DOHH2 (cell line): ENCODE data around the gene FLYWCH2.

Experiments used
- H3F3A ChIP-seq: fragments of 200-600 bp; sonication (generic), shearing (Covaris generic); 2 replicates; pipeline ENCODE4 v1.6.0; 2016; ENCODE audit warnings: antibody characterized with exemption, mild to moderate bottlenecking; ENCODE audit not compliant: control insufficient read depth, insufficient read depth
- H3K27ac ChIP-seq: fragments of 200-600 bp; sonication (generic); 2 replicates; pipeline ENCODE4 v1.5.1; 2014; ENCODE audit warnings: low read depth, mild to moderate bottlenecking, low read length, moderate library complexity
- H3K27me3 ChIP-seq: fragments of 200-600 bp; sonication (generic); 2 replicates; pipeline ENCODE4 v1.6.1; 2014; ENCODE audit warnings: mild to moderate bottlenecking, low read length, mixed read lengths; ENCODE audit not compliant: control insufficient read depth
- H3K36me3 ChIP-seq: fragments of 200-600 bp; sonication (generic); 2 replicates; pipeline ENCODE4 v1.6.1; 2014; ENCODE audit warnings: mild to moderate bottlenecking, low read length, moderate library complexity, mixed read lengths; ENCODE audit not compliant: control insufficient read depth
- H3K4me1 ChIP-seq: fragments of 200-600 bp; sonication (generic); 2 replicates; pipeline ENCODE4 v1.6.1; 2014; ENCODE audit warnings: mild to moderate bottlenecking, low read length, mixed read lengths; ENCODE audit not compliant: control insufficient read depth
- H3K4me2 ChIP-seq: fragments of 200-600 bp; sonication (generic); 2 replicates; pipeline ENCODE4 v1.6.0; 2014; ENCODE audit warnings: mild to moderate bottlenecking, low read length, moderate library complexity
- H3K4me3 ChIP-seq: fragments of 200-600 bp; sonication (generic); 2 replicates; pipeline ENCODE4 v1.5.1; 2014; ENCODE audit warnings: mild to moderate bottlenecking, low read length, mixed read lengths
- H3K79me2 ChIP-seq: fragments of 200-600 bp; sonication (generic); 2 replicates; pipeline ENCODE4 v1.6.1; 2014; ENCODE audit warnings: mild to moderate bottlenecking, low read length, mixed read lengths; ENCODE audit not compliant: control insufficient read depth
- H3K9me2 ChIP-seq: fragments of 200-600 bp; sonication (generic); replicated peaks from 2 replicates; pipeline ENCODE4 v1.6.1; 2014; ENCODE audit warnings: mild to moderate bottlenecking, low read length, mixed read lengths; ENCODE audit not compliant: control insufficient read depth
- H3K9me3 ChIP-seq: fragments of 200-600 bp; sonication (generic); 2 replicates; pipeline ENCODE4 v1.6.1; 2014; ENCODE audit warnings: antibody characterized with exemption, low read length, mixed read lengths; ENCODE audit not compliant: control insufficient read depth, insufficient read depth
- H4K20me1 ChIP-seq: fragments of 200-600 bp; sonication (generic); 2 replicates; pipeline ENCODE4 v1.6.0; 2014; ENCODE audit warnings: low read depth, mild to moderate bottlenecking, antibody characterized with exemption, low read length, moderate library complexity; ENCODE audit not compliant: control insufficient read depth, insufficient read depth
- CTCF ChIP-seq: fragments of 200-600 bp; sonication (generic); IDR thresholded peaks from one replicate; pipeline ENCODE4 v1.5.1; 2014; ENCODE audit warnings: antibody characterized with exemption, mild to moderate bottlenecking, low read depth, low read length; ENCODE audit not compliant: poor library complexity, severe bottlenecking
- EZH2phosphoT487 ChIP-seq: fragments of 200-600 bp; sonication (generic); IDR thresholded peaks from 2 replicates; pipeline ENCODE4 v1.6.1; 2017; ENCODE audit warnings: borderline replicate concordance, mild to moderate bottlenecking, antibody characterized with exemption, low read length, moderate library complexity, mixed read lengths

FLYWCH2 gene

GRCh38 chr16:2835638-2836493 is 47.1 kb upstream of the FLYWCH2 start:
- TF ChIP-seq EZH2phosphoT487 (no peak), CTCF (no peak)
- no peaks in the 10 kb centered on the region for H3K36me3 ChIP-seq
- H3K9me2 ChIP-seq = no peaks in the 10 kb centered on the region
- no peaks in the 10 kb centered on the region for H3F3A ChIP-seq
- no peak overlapping the region for H3K4me2 ChIP-seq
- H4K20me1 ChIP-seq = no peaks in the 10 kb centered on the region
- no peaks in the 10 kb centered on the region for H3K9me3 ChIP-seq
- H3K79me2 ChIP-seq = no peaks in the 10 kb centered on the region
- no peak overlapping the region for H3K27ac ChIP-seq
- no peak overlapping the region for H3K4me3 ChIP-seq
- no peaks in the 10 kb centered on the region for H3K27me3 ChIP-seq
- H3K4me1 ChIP-seq = no peaks in the 10 kb centered on the region

GRCh38 chr16:2836646-2837508 is 46.1 kb upstream of the FLYWCH2 start:
- TF ChIP-seq CTCF = no peak
- no peak for TF ChIP-seq EZH2phosphoT487
- H3K79me2 ChIP-seq = no peaks in the 10 kb centered on the region

GRCh38 chr16:2838928-2839327 is 44.1 kb upstream of the FLYWCH2 start:
- Histone ChIP-seq H3K79me2 (no peaks in the 10 kb centered on the region), H3K27ac (no peak overlapping the region), H4K20me1 (no peaks in the 10 kb centered on the region), H3K4me1 (peaks cover 17% of the 10 kb centered on the region), H3F3A (peaks cover 16% of the 10 kb centered on the region), H3K9me2 (no peaks in the 10 kb centered on the region), H3K9me3 (0 out of 2 replicates have a peak, but pooled peaks cover 3% of the 10 kb centered on the region), H3K4me3 (no peak overlapping the region), H3K36me3 (no peaks in the 10 kb centered on the region), H3K4me2 (no peak overlapping the region), H3K27me3 (no peaks in the 10 kb centered on the region)
- TF ChIP-seq EZH2phosphoT487 = no peak
- peak; percentile 84 for TF ChIP-seq CTCF

More at GRCh38 chr16:2836646-2837508, 46.1 kb upstream of the FLYWCH2 start:
- H4K20me1 ChIP-seq = no peaks in the 10 kb centered on the region
- no peak overlapping the region for H3K4me3 ChIP-seq
- H3K9me2 ChIP-seq = no peaks in the 10 kb centered on the region
- H3K4me2 ChIP-seq = no peak overlapping the region
- H3K4me1 ChIP-seq = peaks cover 7% of the 10 kb centered on the region
- H3F3A ChIP-seq = no peaks in the 10 kb centered on the region
- H3K36me3 ChIP-seq = no peaks in the 10 kb centered on the region
- no peaks in the 10 kb centered on the region for H3K27me3 ChIP-seq
- no peaks in the 10 kb centered on the region for H3K9me3 ChIP-seq
- no peak overlapping the region for H3K27ac ChIP-seq
